HEK293T (cell line): ENCODE measurements around the gene TP53BP1.

Experiments used
- ARNT ChIP-seq: fragments of 450-650 bp; IDR thresholded peaks from 2 replicates; pipeline ENCODE4 v1.6.1; 2017; ENCODE audit warnings: mild to moderate bottlenecking
- BHLHE40 ChIP-seq: fragments of 450-650 bp; IDR thresholded peaks from 2 replicates; pipeline ENCODE4 v1.6.1; 2016; ENCODE audit warnings: mild to moderate bottlenecking, moderate library complexity, borderline replicate concordance
- CTBP1 ChIP-seq: fragments of 450-650 bp; IDR thresholded peaks from 2 replicates; pipeline ENCODE4 v1.6.1; 2016; ENCODE audit warnings: borderline replicate concordance
- ELF4 ChIP-seq: fragments of 450-650 bp; IDR thresholded peaks from 2 replicates; pipeline ENCODE4 v1.6.1; 2017; ENCODE audit warnings: antibody characterized with exemption
- FOXA1 ChIP-seq: fragments of 450-650 bp; IDR thresholded peaks from 2 replicates; pipeline ENCODE4 v1.6.1; 2016; ENCODE audit warnings: mild to moderate bottlenecking
- FOXK2 ChIP-seq: fragments of 450-650 bp; IDR thresholded peaks from 2 replicates; pipeline ENCODE4 v1.6.1; 2016; ENCODE audit warnings: mild to moderate bottlenecking
- FOXM1 ChIP-seq: fragments of 450-650 bp; IDR thresholded peaks from 2 replicates; pipeline ENCODE4 v1.6.1; 2017; ENCODE audit warnings: mild to moderate bottlenecking, borderline replicate concordance
- HDGF ChIP-seq: fragments of 450-650 bp; IDR thresholded peaks from 2 replicates; pipeline ENCODE4 v1.6.1; 2017; ENCODE audit warnings: antibody characterized with exemption, borderline replicate concordance
- L3MBTL2 ChIP-seq: fragments of 450-650 bp; conservative IDR thresholded peaks from 2 replicates; pipeline ENCODE4 v1.6.1; 2016; ENCODE audit warnings: mild to moderate bottlenecking
- NFRKB ChIP-seq: fragments of 450-650 bp; IDR thresholded peaks from 2 replicates; pipeline ENCODE4 v1.6.1; 2016; ENCODE audit warnings: mild to moderate bottlenecking, moderate library complexity
- SP1 ChIP-seq: fragments of 450-650 bp; IDR thresholded peaks from 2 replicates; pipeline ENCODE4 v1.6.1; 2017
- ZNF384 ChIP-seq: fragments of 450-650 bp; IDR thresholded peaks from 2 replicates; pipeline ENCODE4 v1.6.1; 2016
- TF ChIP-seq, protein P1 (sequence below): fragments of 450-650 bp; IDR thresholded peaks from 2 replicates; pipeline ENCODE4 v1.6.1; 2016

DNA sequence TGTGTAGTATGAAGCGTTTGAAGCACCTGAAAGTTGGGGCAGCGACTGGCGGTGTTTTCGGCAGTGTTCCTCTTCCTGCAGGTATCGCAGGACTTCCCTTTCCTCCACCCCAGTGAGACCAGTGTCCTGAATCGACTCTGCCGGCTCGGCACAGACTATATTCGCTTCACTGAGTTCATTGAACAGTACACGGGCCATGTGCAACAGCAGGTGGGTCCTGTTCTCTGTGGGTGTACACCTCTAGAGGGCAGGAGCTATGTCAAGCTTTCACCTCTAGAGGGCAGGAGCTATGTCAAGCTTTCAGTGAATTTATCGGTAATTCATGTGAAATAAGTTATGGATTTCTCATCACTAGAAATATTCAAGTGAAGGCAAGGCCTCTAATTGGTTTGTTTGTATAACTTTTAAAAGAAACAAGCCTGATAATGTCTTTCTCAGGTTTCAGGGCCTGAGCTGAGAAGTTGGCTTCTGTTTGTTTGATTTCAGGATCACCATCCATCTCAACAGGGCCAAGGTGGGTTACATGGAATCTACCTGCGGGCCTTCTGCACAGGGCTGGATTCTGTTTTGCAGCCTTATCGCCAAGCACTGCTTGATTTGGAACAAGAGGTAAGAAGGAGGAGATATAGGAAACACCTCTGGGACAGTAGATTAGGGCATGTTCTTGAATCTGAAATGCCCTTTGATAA, 116.8 kb downstream of the TP53BP1 start:
- no peak for TF ChIP-seq CTBP1
- TF ChIP-seq SP1, result no peak
- TF ChIP-seq L3MBTL2, result no peak
- TF ChIP-seq BHLHE40, result no peak
- TF ChIP-seq ELF4, result no peak
- no peak for TF ChIP-seq FOXK2
- no peak for TF ChIP-seq HDGF
- TF ChIP-seq ARNT, result no peak
- TF ChIP-seq FOXA1, result no peak
- TF ChIP-seq, protein P1, sequence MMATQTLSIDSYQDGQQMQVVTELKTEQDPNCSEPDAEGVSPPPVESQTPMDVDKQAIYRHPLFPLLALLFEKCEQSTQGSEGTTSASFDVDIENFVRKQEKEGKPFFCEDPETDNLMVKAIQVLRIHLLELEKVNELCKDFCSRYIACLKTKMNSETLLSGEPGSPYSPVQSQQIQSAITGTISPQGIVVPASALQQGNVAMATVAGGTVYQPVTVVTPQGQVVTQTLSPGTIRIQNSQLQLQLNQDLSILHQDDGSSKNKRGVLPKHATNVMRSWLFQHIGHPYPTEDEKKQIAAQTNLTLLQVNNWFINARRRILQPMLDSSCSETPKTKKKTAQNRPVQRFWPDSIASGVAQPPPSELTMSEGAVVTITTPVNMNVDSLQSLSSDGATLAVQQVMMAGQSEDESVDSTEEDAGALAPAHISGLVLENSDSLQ, result no peak
- no peak for TF ChIP-seq FOXM1
- no peak for TF ChIP-seq ZNF384
- no peak for TF ChIP-seq NFRKB
